Neuronal stem cell (in vitro differentiated cells): Measurements from ENCODE around the gene TMIE.
A peak's percentile ranks its signal among the peaks of the same experiment; 100 is the strongest.

Source experiments
- DNase-seq: peaks from one replicate; pipeline ENCODE4 v3.0.0-alpha.2; 2013; ENCODE audit warnings: low spot score
- H2AFZ ChIP-seq: one replicate; pipeline ENCODE4 v1.6.1; 2013; ENCODE audit warnings: mild to moderate bottlenecking, low read length, inconsistent platforms
- H2AK5ac ChIP-seq: 2 replicates; pipeline ENCODE4 v1.6.1; 2013; ENCODE audit warnings: low read depth, mild to moderate bottlenecking, inconsistent platforms, low read length, moderate library complexity, mixed read lengths
- H2BK120ac ChIP-seq: 2 replicates; pipeline ENCODE4 v1.6.1; 2013; ENCODE audit warnings: low read depth, mild to moderate bottlenecking, inconsistent platforms, low read length, moderate library complexity, mixed read lengths
- H2BK12ac ChIP-seq: one replicate; pipeline ENCODE4 v1.6.1; 2013; ENCODE audit warnings: low read length, inconsistent platforms
- H2BK15ac ChIP-seq: 2 replicates; pipeline ENCODE4 v1.6.1; 2013; ENCODE audit warnings: mild to moderate bottlenecking, low read length, inconsistent platforms, mixed read lengths
- H2BK5ac ChIP-seq: one replicate; pipeline ENCODE4 v1.6.1; 2013; ENCODE audit warnings: inconsistent platforms, mild to moderate bottlenecking, low read length, moderate library complexity
- H3K14ac ChIP-seq: one replicate; pipeline ENCODE4 v1.6.1; 2013; ENCODE audit warnings: low read length, inconsistent platforms
- H3K18ac ChIP-seq: 2 replicates; pipeline ENCODE4 v1.6.1; 2013; ENCODE audit warnings: low read length, inconsistent platforms
- H3K23ac ChIP-seq: 2 replicates; pipeline ENCODE4 v1.6.1; 2013; ENCODE audit warnings: low read depth, mild to moderate bottlenecking, mixed read lengths, low read length, inconsistent platforms; ENCODE audit not compliant: poor library complexity
- H3K27ac ChIP-seq: replicated peaks from 3 replicates; pipeline ENCODE4 v1.5.1; 2013; ENCODE audit warnings: low read length, inconsistent platforms
- H3K27me3 ChIP-seq, 3 experiments: 2 replicates each; pipeline ENCODE4 v1.6.1; 2013; ENCODE audit warnings: low read length in 3 of 3, mild to moderate bottlenecking in 2 of 3, inconsistent platforms in 1 of 3, low read depth in 1 of 3, mixed read lengths in 1 of 3, moderate library complexity in 1 of 3; ENCODE audit not compliant: control insufficient read depth in 3 of 3, insufficient read depth in 3 of 3
- H3K36me3 ChIP-seq, 2 donors: replicated peaks in 1 of 2; 2 replicates each; pipeline ENCODE4 v1.6.1; 2013; ENCODE audit warnings: low read length in 2 of 2; ENCODE audit not compliant: control insufficient read depth in 2 of 2, insufficient read depth in 2 of 2
- H3K4ac ChIP-seq: 2 replicates; pipeline ENCODE4 v1.6.1; 2013; ENCODE audit warnings: inconsistent platforms, mild to moderate bottlenecking, low read length, moderate library complexity
- H3K4me1 ChIP-seq, 2 donors: 1 replicate in 1 of 2; 2 replicates in 1 of 2; pipeline ENCODE4 v1.6.1; 2013; ENCODE audit warnings: low read length in 2 of 2, low read depth in 1 of 2; ENCODE audit not compliant: control insufficient read depth in 2 of 2, insufficient read depth in 1 of 2
- H3K4me2 ChIP-seq: one replicate; pipeline ENCODE4 v1.6.1; 2013; ENCODE audit warnings: mild to moderate bottlenecking, low read length, inconsistent platforms; ENCODE audit not compliant: insufficient read depth, poor library complexity, severe bottlenecking
- H3K4me3 ChIP-seq, 2 donors: 2 replicates each; pipeline ENCODE4 v1.5.1; 2013; ENCODE audit warnings: low read length in 2 of 2, mild to moderate bottlenecking in 2 of 2, inconsistent platforms in 1 of 2, moderate library complexity in 1 of 2
- H3K79me1 ChIP-seq: one replicate; pipeline ENCODE4 v1.6.1; 2013; ENCODE audit warnings: low read depth, mild to moderate bottlenecking, inconsistent platforms, low read length, moderate library complexity
- H3K9ac ChIP-seq: one replicate; pipeline ENCODE4 v1.6.1; 2013; ENCODE audit warnings: mild to moderate bottlenecking, low read depth, low read length, inconsistent platforms; ENCODE audit not compliant: poor library complexity
- H3K9me3 ChIP-seq, 2 donors: replicated peaks in 1 of 2; 2 replicates each; pipeline versions ENCODE3 to v1.6.1; 2013; ENCODE audit warnings: low read length in 2 of 2, mild to moderate bottlenecking in 2 of 2, inconsistent platforms in 1 of 2, low read depth in 1 of 2, mixed read lengths in 1 of 2, moderate library complexity in 1 of 2; ENCODE audit not compliant: control insufficient read depth in 2 of 2, insufficient read depth in 1 of 2
- H4K8ac ChIP-seq: one replicate; pipeline ENCODE4 v1.6.1; 2013; ENCODE audit warnings: low read depth, mild to moderate bottlenecking, inconsistent platforms, low read length, moderate library complexity
- H4K91ac ChIP-seq: one replicate; pipeline ENCODE4 v1.6.1; 2013; ENCODE audit warnings: low read length, low read depth, mild to moderate bottlenecking, inconsistent platforms; ENCODE audit not compliant: poor library complexity
- WGBS, 2 donors: extraction: QIAGEN DNeasy Blood & Tissue Kit; methylation state at CpG; one replicate each; pipeline ENCODE4 v1.1.7; 2013; ENCODE audit warnings: missing lambda C conversion rate in 2 of 2, mixed read lengths in 1 of 2; ENCODE audit not compliant: insufficient read length in 2 of 2, insufficient replicate concordance in 1 of 2; ENCODE audit errors: extremely low coverage in 2 of 2; 5-methylcytosine and 5-hydroxymethylcytosine counted together

The TMIE gene

DNA sequence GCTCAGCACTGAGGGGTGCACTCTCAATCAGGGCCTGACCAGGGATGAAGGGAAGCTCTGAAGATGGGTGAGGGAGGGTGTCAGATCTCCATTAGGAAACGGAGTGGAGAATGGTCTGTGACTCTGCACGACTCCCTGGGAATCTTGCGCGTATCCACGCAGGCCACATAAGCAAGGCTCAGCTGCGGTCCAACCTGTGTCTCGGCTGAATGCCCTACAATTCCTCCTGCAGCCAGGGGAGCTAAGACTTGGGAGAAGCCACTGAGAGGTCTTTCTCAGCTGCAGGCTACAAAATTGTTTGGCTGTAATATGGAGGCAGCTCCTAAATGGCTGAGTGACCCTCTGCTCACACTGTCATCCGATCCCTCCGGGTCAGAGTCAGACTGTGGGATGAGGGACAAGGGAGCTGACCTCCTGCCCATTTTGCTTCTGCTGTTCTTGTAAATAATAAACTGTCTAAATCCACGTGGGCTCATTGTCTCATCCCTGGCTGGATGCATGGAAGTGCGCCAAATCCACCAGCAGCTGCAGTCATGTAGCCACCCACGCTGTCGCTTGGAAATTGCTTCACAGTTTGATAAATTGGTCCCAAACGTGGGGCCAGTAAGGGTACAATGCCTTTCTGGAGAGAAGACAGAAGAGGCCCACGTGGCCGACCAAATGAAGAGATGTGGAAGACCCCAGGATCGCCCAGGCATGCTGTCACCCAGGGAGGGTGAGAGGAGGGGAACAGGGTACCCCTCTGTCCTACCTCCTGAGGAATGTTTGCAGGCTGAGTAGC lies 38.2 kb upstream of the TMIE start:
- no peaks in the 10 kb centered on the region for H3K36me3 ChIP-seq
- no peak overlapping the region for H3K4ac ChIP-seq
- no peak overlapping the region for H3K27ac ChIP-seq
- H2BK120ac ChIP-seq = no peak overlapping the region
- no peak overlapping the region for H2BK5ac ChIP-seq
- H3K23ac ChIP-seq = no peak overlapping the region
- H3K4me1 ChIP-seq = peaks cover 0 to 42% of the 10 kb centered on the region in 2 donors
- peak overlapping the region; percentile 87 for H2BK12ac ChIP-seq
- no peak overlapping the region for H3K14ac ChIP-seq
- peak overlapping the region; percentile 5 for H2AK5ac ChIP-seq
- H3K18ac ChIP-seq = peak overlapping the region; percentile 84
- H3K79me1 ChIP-seq = peaks cover 2% of the 10 kb centered on the region
- DNase-seq = no peak
- peak overlapping the region; percentile 0 for H2BK15ac ChIP-seq
- H3K27me3 ChIP-seq = peaks cover 0 to 6% (median 0%) of the 10 kb centered on the region in 3 experiments
- H3K4me3 ChIP-seq = no peak overlapping the region
- H3K4me2 ChIP-seq = no peak overlapping the region
- peak overlapping the region; percentile 6 for H2AFZ ChIP-seq
- H4K91ac ChIP-seq = no peak overlapping the region
- no peak overlapping the region for H4K8ac ChIP-seq
- no peak overlapping the region for H3K9ac ChIP-seq
- H3K9me3 ChIP-seq = no peaks in the 10 kb centered on the region
- WGBS, 2 donors = no CpG with 5 or more reads among the region's 17 CpGs

DNA sequence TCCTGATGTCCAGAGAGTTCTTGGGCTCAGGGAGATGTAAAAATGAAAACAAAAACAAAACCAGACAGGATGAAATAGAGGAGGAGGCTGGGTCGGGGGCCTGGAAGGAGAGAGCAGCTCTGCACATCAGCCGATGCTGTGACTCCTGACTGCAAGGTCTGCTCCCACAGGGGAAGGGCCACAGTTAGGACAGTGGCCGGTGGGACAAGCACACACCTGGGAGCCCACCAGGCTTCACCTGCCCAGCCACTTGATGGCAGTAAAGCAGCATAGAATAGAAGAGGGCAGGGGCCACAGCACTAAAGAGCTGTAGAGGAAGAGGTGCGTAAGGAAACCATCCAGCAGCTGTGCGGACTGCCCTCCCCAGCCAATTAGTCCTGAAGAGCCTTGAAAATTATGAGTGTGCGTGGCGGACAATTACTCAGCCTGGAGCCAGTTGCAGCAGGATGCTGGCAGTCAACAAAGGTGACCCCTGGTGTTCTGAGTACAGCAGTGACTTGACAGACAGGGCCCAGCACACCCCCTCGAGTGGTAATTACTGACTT lies 37.5 kb upstream of the TMIE start:
- Histone ChIP-seq H3K14ac (no peak overlapping the region), H4K8ac (no peak overlapping the region), H3K9ac (no peak overlapping the region), H2AK5ac (peak overlapping the region; percentile 61), H3K18ac (peak overlapping the region; percentile 68), H4K91ac (no peak overlapping the region), H2AFZ (no peak overlapping the region), H3K4me2 (no peak overlapping the region), H3K23ac (no peak overlapping the region), H3K79me1 (peaks cover 2% of the 10 kb centered on the region), H3K36me3 (no peaks in the 10 kb centered on the region), H3K4me3 (no peak overlapping the region), H2BK12ac (no peak overlapping the region), H3K4ac (no peak overlapping the region), H3K4me1 (peaks cover 0 to 42% of the 10 kb centered on the region in 2 donors), H3K9me3 (no peaks in the 10 kb centered on the region), H3K27me3 (peaks cover 0 to 6% (median 0%) of the 10 kb centered on the region in 3 experiments), H3K27ac (no peak overlapping the region), H2BK120ac (no peak overlapping the region), H2BK5ac (no peak overlapping the region), H2BK15ac (peak overlapping the region; percentile 10)
- no CpG with 5 or more reads among the region's 8 CpGs for WGBS, 2 donors
- DNase-seq = no peak

DNA sequence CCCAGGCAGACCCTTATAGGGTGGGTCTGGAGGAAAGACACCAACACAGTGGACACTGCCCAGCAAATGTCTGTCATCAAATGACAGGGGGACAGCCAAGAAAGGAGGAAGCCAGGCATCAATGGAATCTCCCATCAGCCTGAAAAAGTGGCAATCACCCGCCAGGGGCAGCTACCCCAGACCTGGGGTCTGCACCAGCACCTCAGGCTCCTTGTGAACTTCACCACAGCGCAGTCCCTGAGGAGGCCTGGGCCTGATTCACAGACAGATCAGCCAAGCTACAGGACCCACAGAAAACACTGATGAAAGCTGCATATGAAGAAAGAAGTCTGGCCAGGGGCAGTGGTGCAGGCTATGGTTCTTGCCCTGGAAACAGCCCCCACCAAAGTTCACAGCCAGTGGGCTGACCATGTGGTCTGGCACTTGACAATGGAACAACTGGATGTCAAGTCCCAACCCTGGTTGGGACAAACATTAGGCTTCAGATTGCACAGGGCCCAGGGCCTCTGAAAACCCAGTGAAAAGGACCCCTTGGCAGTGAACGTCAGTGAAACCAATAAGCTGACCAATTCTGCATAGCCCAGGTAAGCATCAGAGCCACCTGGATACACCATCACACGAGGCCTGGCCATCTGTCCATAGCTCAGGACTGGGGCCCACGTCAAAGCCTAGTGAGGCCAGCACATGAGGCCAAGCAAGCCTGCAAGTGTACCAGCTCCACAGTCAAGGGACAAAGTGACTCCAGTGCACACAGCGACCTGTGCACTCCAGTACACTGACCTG lies 36.8 kb upstream of the TMIE start:
- peak overlapping the region; percentile 33 for H2BK15ac ChIP-seq
- no peak overlapping the region for H3K27ac ChIP-seq
- peak overlapping the region; percentile 61 for H2AK5ac ChIP-seq
- no peak overlapping the region for H3K4me2 ChIP-seq
- WGBS, 2 donors = no CpG with 5 or more reads among the region's 6 CpGs
- H4K8ac ChIP-seq = no peak overlapping the region
- no peak overlapping the region for H2BK5ac ChIP-seq
- H2AFZ ChIP-seq = no peak overlapping the region
- no peaks in the 10 kb centered on the region for H3K36me3 ChIP-seq
- no peak overlapping the region for H3K9ac ChIP-seq
- H3K23ac ChIP-seq = no peak overlapping the region
- peaks cover 0 to 41% of the 10 kb centered on the region in 2 donors for H3K4me1 ChIP-seq
- no peak overlapping the region for H3K4me3 ChIP-seq
- DNase-seq = no peak
- peaks cover 0 to 6% (median 0%) of the 10 kb centered on the region in 3 experiments for H3K27me3 ChIP-seq
- no peak overlapping the region for H2BK12ac ChIP-seq
- H3K18ac ChIP-seq = peak overlapping the region; percentile 68
- H3K9me3 ChIP-seq = no peaks in the 10 kb centered on the region
- H4K91ac ChIP-seq = no peak overlapping the region
- no peak overlapping the region for H3K14ac ChIP-seq
- H2BK120ac ChIP-seq = no peak overlapping the region
- H3K79me1 ChIP-seq = peaks cover 2% of the 10 kb centered on the region
- no peak overlapping the region for H3K4ac ChIP-seq
